Measurements from ENCODE around the gene LRRC14B.

The LRRC14B gene

GRCh38 chr5:204966-205670 lies 13.8 kb downstream of the LRRC14B start:
- H3K27ac ChIP-seq, result no peak overlapping the region
- no peak overlapping the region for H3K4me3 ChIP-seq (ENCODE audit: low read depth, low read length)
- H3K9me3 ChIP-seq (ENCODE audit: severe bottlenecking), result no peaks in the 10 kb centered on the region
- DNase-seq, result no peak
- no peaks in the 10 kb centered on the region for H3K27me3 ChIP-seq (ENCODE audit: insufficient read depth, low read depth, severe bottlenecking)
- peaks cover 39% of the 10 kb centered on the region for H3K36me3 ChIP-seq
- no peak for TF ChIP-seq CTCF (IDR thresholded peaks at IDR 0.05; ENCODE audit: low read depth, low read length)

GRCh38 chr5:206406-206805 lies 15.1 kb downstream of the LRRC14B start:
- no peak for DNase-seq
- Histone ChIP-seq H3K9me3 (ENCODE audit: severe bottlenecking) (no peaks in the 10 kb centered on the region), H3K36me3 (peaks cover 39% of the 10 kb centered on the region), H3K4me3 (ENCODE audit: low read depth, low read length) (no peak overlapping the region), H3K27ac (no peak overlapping the region), H3K27me3 (ENCODE audit: insufficient read depth, low read depth, severe bottlenecking) (no peaks in the 10 kb centered on the region)
- no peak for TF ChIP-seq CTCF (IDR thresholded peaks at IDR 0.05; ENCODE audit: low read depth, low read length)

GRCh38 chr5:206927-207536 lies 15.7 kb downstream of the LRRC14B start:
- DNase-seq, result no peak
- Histone ChIP-seq H3K27me3 (ENCODE audit: insufficient read depth, low read depth, severe bottlenecking) (no peaks in the 10 kb centered on the region), H3K36me3 (peaks cover 36% of the 10 kb centered on the region), H3K27ac (no peak overlapping the region), H3K9me3 (ENCODE audit: severe bottlenecking) (no peaks in the 10 kb centered on the region), H3K4me3 (ENCODE audit: low read depth, low read length) (no peak overlapping the region)
- no peak for TF ChIP-seq CTCF (IDR thresholded peaks at IDR 0.05; ENCODE audit: low read depth, low read length)

- no peak for DNase-seq
- H3K27me3 ChIP-seq (ENCODE audit: insufficient read depth, low read depth, severe bottlenecking), result no peaks in the 10 kb centered on the region
- TF ChIP-seq CTCF (IDR thresholded peaks at IDR 0.05; ENCODE audit: low read depth, low read length), result no peak
- H3K4me3 ChIP-seq (ENCODE audit: low read depth, low read length), result no peak overlapping the region
- H3K36me3 ChIP-seq, result peaks cover 36% of the 10 kb centered on the region
- no peak overlapping the region for H3K27ac ChIP-seq
- H3K9me3 ChIP-seq (ENCODE audit: severe bottlenecking), result no peaks in the 10 kb centered on the region
Observed at GRCh38 chr5:207599-207998, 16.3 kb downstream of the LRRC14B start.

- peaks cover 33% of the 10 kb centered on the region for H3K36me3 ChIP-seq
Observed at GRCh38 chr5:208449-209114, 17.3 kb downstream of the LRRC14B start.

More at GRCh38 chr5:208449-209114, 17.3 kb downstream of the LRRC14B start:
- H3K4me3 ChIP-seq (ENCODE audit: low read depth, low read length), result no peak overlapping the region
- DNase-seq, result no peak
- no peaks in the 10 kb centered on the region for H3K27me3 ChIP-seq (ENCODE audit: insufficient read depth, low read depth, severe bottlenecking)
- H3K27ac ChIP-seq, result no peak overlapping the region
- no peak for TF ChIP-seq CTCF (IDR thresholded peaks at IDR 0.05; ENCODE audit: low read depth, low read length)
- no peaks in the 10 kb centered on the region for H3K9me3 ChIP-seq (ENCODE audit: severe bottlenecking)
